LNCAP (cell line): ENCODE measurements around the gene PLPPR1.

Source experiments
- TF ChIP-seq, protein P1 (sequence below): fragments of 450-650 bp; IDR thresholded peaks from 2 replicates; pipeline ENCODE4 v1.5.1; 2017; ENCODE audit warnings: mild to moderate bottlenecking

PLPPR1 gene

GRCh38 chr9:101054657-101055056, 26.1 kb downstream of the PLPPR1 start:
- TF ChIP-seq, protein P1, sequence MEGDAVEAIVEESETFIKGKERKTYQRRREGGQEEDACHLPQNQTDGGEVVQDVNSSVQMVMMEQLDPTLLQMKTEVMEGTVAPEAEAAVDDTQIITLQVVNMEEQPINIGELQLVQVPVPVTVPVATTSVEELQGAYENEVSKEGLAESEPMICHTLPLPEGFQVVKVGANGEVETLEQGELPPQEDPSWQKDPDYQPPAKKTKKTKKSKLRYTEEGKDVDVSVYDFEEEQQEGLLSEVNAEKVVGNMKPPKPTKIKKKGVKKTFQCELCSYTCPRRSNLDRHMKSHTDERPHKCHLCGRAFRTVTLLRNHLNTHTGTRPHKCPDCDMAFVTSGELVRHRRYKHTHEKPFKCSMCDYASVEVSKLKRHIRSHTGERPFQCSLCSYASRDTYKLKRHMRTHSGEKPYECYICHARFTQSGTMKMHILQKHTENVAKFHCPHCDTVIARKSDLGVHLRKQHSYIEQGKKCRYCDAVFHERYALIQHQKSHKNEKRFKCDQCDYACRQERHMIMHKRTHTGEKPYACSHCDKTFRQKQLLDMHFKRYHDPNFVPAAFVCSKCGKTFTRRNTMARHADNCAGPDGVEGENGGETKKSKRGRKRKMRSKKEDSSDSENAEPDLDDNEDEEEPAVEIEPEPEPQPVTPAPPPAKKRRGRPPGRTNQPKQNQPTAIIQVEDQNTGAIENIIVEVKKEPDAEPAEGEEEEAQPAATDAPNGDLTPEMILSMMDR = no peak

- TF ChIP-seq, protein P1 = no peak
Measured at GRCh38 chr9:101055516-101055915, 27.0 kb downstream of the PLPPR1 start.

GRCh38 chr9:101062686-101063085, 34.2 kb downstream of the PLPPR1 start:
- TF ChIP-seq, protein P1 = no peak

DNA sequence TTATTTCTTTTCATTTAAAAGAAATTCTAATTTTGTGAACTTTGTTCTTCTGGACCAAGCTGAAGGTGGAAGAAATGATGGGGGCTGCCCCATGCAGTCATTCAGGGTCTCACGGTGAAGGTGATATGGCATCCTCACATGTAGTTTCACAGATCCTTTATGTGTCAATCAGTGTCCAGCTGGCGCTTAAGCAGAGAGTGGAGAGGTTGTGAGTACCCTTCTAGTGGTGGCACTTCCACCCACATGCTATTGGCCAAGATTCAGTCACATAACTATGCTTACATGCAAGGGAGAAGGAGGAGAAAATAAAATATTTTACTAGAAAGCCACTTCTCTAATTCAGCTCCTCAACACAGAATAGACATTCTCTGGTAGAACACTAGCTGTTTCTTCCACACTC, 34.7 kb downstream of the PLPPR1 start:
- TF ChIP-seq, protein P1 = no peak

GRCh38 chr9:101064206-101064605, 35.7 kb downstream of the PLPPR1 start:
- TF ChIP-seq, protein P1 = no peak

- TF ChIP-seq, protein P1 = no peak
Measured at GRCh38 chr9:101065930-101066329, 37.4 kb downstream of the PLPPR1 start.

DNA sequence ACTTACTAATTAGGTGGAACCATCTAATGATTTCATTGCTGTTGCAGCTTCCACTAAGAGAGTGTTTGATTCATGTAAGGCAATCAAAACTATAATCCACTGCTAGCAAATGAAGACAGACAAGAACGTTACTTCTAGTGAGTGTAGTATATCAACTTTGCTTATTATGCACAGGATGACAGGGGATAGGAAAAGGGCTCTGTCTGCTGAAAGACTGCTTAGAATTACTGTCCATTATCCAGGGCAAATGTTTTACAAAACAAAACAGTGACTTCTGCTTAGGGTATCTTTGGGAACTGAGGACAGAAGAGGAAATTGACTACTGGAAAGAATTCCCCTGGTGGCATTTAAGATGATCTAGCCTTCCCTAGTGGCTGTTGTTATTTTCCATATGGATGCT, 40.2 kb downstream of the PLPPR1 start:
- TF ChIP-seq, protein P1 = no peak

- TF ChIP-seq, protein P1 = no peak
Measured at GRCh38 chr9:101072259-101072658, 43.7 kb downstream of the PLPPR1 start.
